ENCODE measurements around the gene FGF14. TPM values are rescaled to one million over a fixed set of nuclear protein-coding genes. Genes with fewer than 3 reads are reported as not detected.

The FGF14 gene
- total RNA-seq, 1 donor from 2014 or later = not detected

GRCh38 chr13:102369302-102369701, 32.5 kb downstream of the FGF14 start:
- H3K4me1 Mint-ChIP-seq = no peaks in the 10 kb centered on the region
- ChIA-PET CTCF (no interaction called here), POLR2A (no interaction called here)
- peaks cover 2% of the 10 kb centered on the region for H3K27me3 Mint-ChIP-seq
- no peaks in the 10 kb centered on the region for H3K9me3 Mint-ChIP-seq
- intact Hi-C loops (cut with micrococcal nuclease) = no loop called here
- no peaks in the 10 kb centered on the region for H3K36me3 Mint-ChIP-seq (ENCODE audit: low read depth)
- TF ChIP-seq CTCF (IDR thresholded peaks at IDR 0.05) = no peak
- no peak overlapping the region for H3K27ac Mint-ChIP-seq
- DNase-seq (no peak), ATAC-seq (ENCODE audit: low read depth) (no peak)
- H3K4me3 Mint-ChIP-seq = no peak overlapping the region

GRCh38 chr13:102367836-102368235, 34.0 kb downstream of the FGF14 start:
- no peaks in the 10 kb centered on the region for H3K9me3 Mint-ChIP-seq
- TF ChIP-seq CTCF (IDR thresholded peaks at IDR 0.05) = no peak
- no peak overlapping the region for H3K4me3 Mint-ChIP-seq
- intact Hi-C loops (cut with micrococcal nuclease) = no loop called here
- DNase-seq (no peak), ATAC-seq (ENCODE audit: low read depth) (no peak)
- POLR2A ChIA-PET = no interaction called here
- H3K36me3 Mint-ChIP-seq (ENCODE audit: low read depth) = no peaks in the 10 kb centered on the region
- H3K27me3 Mint-ChIP-seq = peaks cover 2% of the 10 kb centered on the region
- H3K4me1 Mint-ChIP-seq = no peaks in the 10 kb centered on the region
- no peak overlapping the region for H3K27ac Mint-ChIP-seq
- CTCF ChIA-PET = no interaction called here

- intact Hi-C loops (cut with micrococcal nuclease) = no loop called here
- no peak for DNase-seq
- no peak overlapping the region for H3K4me3 Mint-ChIP-seq
- TF ChIP-seq CTCF (IDR thresholded peaks at IDR 0.05) = no peak
- no peaks in the 10 kb centered on the region for H3K36me3 Mint-ChIP-seq (ENCODE audit: low read depth)
- ChIA-PET CTCF (no interaction called here), POLR2A (no interaction called here)
- no peak overlapping the region for H3K27ac Mint-ChIP-seq
- ATAC-seq (ENCODE audit: low read depth) = no peak
- H3K4me1 Mint-ChIP-seq = no peaks in the 10 kb centered on the region
- peaks cover 2% of the 10 kb centered on the region for H3K27me3 Mint-ChIP-seq
- no peaks in the 10 kb centered on the region for H3K9me3 Mint-ChIP-seq
Measured at GRCh38 chr13:102361113-102361512, 40.7 kb downstream of the FGF14 start.

- no peak overlapping the region for H3K4me3 Mint-ChIP-seq
- no peak for TF ChIP-seq CTCF (IDR thresholded peaks at IDR 0.05)
- ChIA-PET POLR2A (no interaction called here), CTCF (no interaction called here)
- ATAC-seq (ENCODE audit: low read depth) = no peak
- H3K27ac Mint-ChIP-seq = no peak overlapping the region
- no peaks in the 10 kb centered on the region for H3K36me3 Mint-ChIP-seq (ENCODE audit: low read depth)
- no peak for DNase-seq
- H3K27me3 Mint-ChIP-seq = peaks cover 3% of the 10 kb centered on the region
- no peaks in the 10 kb centered on the region for H3K4me1 Mint-ChIP-seq
- H3K9me3 Mint-ChIP-seq = no peaks in the 10 kb centered on the region
- intact Hi-C loops (cut with micrococcal nuclease) = no loop called here
Measured at GRCh38 chr13:102359264-102359663, 42.6 kb downstream of the FGF14 start.

- CTCF ChIA-PET = no interaction called here
- ATAC-seq (ENCODE audit: low read depth) (no peak), DNase-seq (no peak)
- no peaks in the 10 kb centered on the region for H3K36me3 Mint-ChIP-seq (ENCODE audit: low read depth)
- POLR2A ChIA-PET = no interaction called here
- no peaks in the 10 kb centered on the region for H3K4me1 Mint-ChIP-seq
- H3K9me3 Mint-ChIP-seq = no peaks in the 10 kb centered on the region
- H3K4me3 Mint-ChIP-seq = no peak overlapping the region
- no peak for TF ChIP-seq CTCF (IDR thresholded peaks at IDR 0.05)
- intact Hi-C loops (cut with micrococcal nuclease) = no loop called here
- no peak overlapping the region for H3K27ac Mint-ChIP-seq
- H3K27me3 Mint-ChIP-seq = peaks cover 3% of the 10 kb centered on the region
Measured at GRCh38 chr13:102355251-102355650, 46.6 kb downstream of the FGF14 start.

Data from activated B cell treated with CpG ODN at 0.5 μM for 24 hours (primary cell).